Ovary (tissue), 9 donors: Measurements from ENCODE around the gene CDRT4. TPM values are rescaled to one million over a fixed set of nuclear protein-coding genes. Genes with fewer than 3 reads are reported as not detected.

Source experiments
- DNase-seq, 5 donors: peaks; one replicate each; pipeline ENCODE4 v3.0.0-alpha.2; 2019 to 2020
- H3K27ac ChIP-seq, 2 donors: fragments of 200-600 bp; one replicate each; pipeline versions ENCODE4 v1.5.1 to v1.8.0; 2019 to 2022
- H3K27me3 ChIP-seq: fragments of 200-600 bp; one replicate; pipeline ENCODE4 v1.8.0; 2022
- H3K36me3 ChIP-seq: fragments of 200-600 bp; sonication (generic); one replicate; pipeline ENCODE4 v1.5.1; 2019
- H3K4me1 ChIP-seq: one replicate; pipeline ENCODE4 v1.8.1; 2013; ENCODE audit warnings: mild to moderate bottlenecking, moderate library complexity; ENCODE audit not compliant: insufficient read depth
- H3K4me3 ChIP-seq: fragments of 200-600 bp; sonication (generic); one replicate; pipeline ENCODE4 v1.5.1; 2017
- H3K9me3 ChIP-seq, 2 donors: fragments of 200-600 bp in 1 of 2; sonication (generic) in 1 of 2; one replicate each; pipeline versions ENCODE4 v1.5.1 to v1.8.1; 2013 to 2019; ENCODE audit warnings: mild to moderate bottlenecking in 1 of 2, moderate library complexity in 1 of 2
- CTCF ChIP-seq, 3 donors: fragments of 450-650 bp in 2 of 3; fragments of 200-600 bp in 1 of 3; IDR thresholded peaks; one replicate each; pipeline versions ENCODE4 v1.5.1 to v1.8.0; 2016 to 2022; ENCODE audit warnings: antibody characterized with exemption in 3 of 3, mild to moderate bottlenecking in 1 of 3
- EP300 ChIP-seq: sonication (generic); formaldehyde crosslinking; IDR thresholded peaks from one replicate; pipeline ENCODE4 v1.6.1; 2017; ENCODE audit warnings: antibody characterized with exemption
- POLR2A ChIP-seq: fragments of 450-650 bp; IDR thresholded peaks from one replicate; pipeline ENCODE4 v1.6.1; 2017; ENCODE audit warnings: antibody characterized with exemption, mild to moderate bottlenecking, moderate library complexity
- WGBS, 3 donors: extraction: QIAGEN DNeasy Blood & Tissue Kit in 1 of 3; methylation state at CpG; one replicate each; pipeline versions ENCODE4 v1.1.5 to v1.1.7; 2013 to 2017; 5-methylcytosine and 5-hydroxymethylcytosine counted together
- intact Hi-C, 4 donors: fragments of 100-400 bp; cut with DNase I; formaldehyde crosslinking; loops; one replicate each; pipeline versions ENCODE4 v1.11.0 to v1.15.1; 2022 to 2023
- polyA plus RNA-seq, 2 donors: library from polyadenylated mRNA; stranded (reverse); fragments of 200-250 nt in 1 of 2; fragments of 350-450 nt in 1 of 2; fragmentation: Illumina TruSeq in 1 of 2; extraction: RNeasy Lipid Tissue Mini Kit (QIAGEN cat#74804) in 1 of 2; gene quantifications; one replicate each; pipeline ENCODE4 v1.2.3, GENCODE V29; 2013 to 2014
- total RNA-seq, 7 donors: library from RNA; depleted of rRNA in 2 of 7; stranded (reverse); fragments of >200 nt in 2 of 7; fragmentation: NEBNext Ultra II Directional in 3 of 7; extraction: Animal tissue kit (Norgen Biotek cat#: 25700) in 3 of 7; gene quantifications; one replicate each; pipeline versions ENCODE4 v1.1.0 to v1.2.4, GENCODE V29; 2016 to 2023
- donor health status: DM: no; HTN: no; CAD: no; lungs with moderate emphysema.
- donor health status: DM: no; HTN: no; CAD: no.
- donor health status: Bipolar disorder and iron deficiency.
- donor health status: DM: yes; HTN: yes; CAD: no.
- donor health status: DM: no; HTN: no; CAD: no.
- donor health status: DM: yes; HTN: yes; CAD: no.

Gene CDRT4
- total and polyA plus RNA-seq, 9 donors, result 4.1 to 11.7 (median 7.2) TPM

GRCh38 chr17:15454346-15454745 lies 13.1 kb downstream of the CDRT4 start:
- H3K36me3 ChIP-seq, result no peaks in the 10 kb centered on the region
- H3K9me3 ChIP-seq, result no peaks in the 10 kb centered on the region
- no peak overlapping the region for H3K4me3 ChIP-seq
- no peak overlapping the region for H3K27ac ChIP-seq
- TF ChIP-seq POLR2A (no peak), EP300 (no peak), CTCF (IDR thresholded peaks at IDR 0.05) (no peak)
- no peak for DNase-seq
- H3K27me3 ChIP-seq, result no peaks in the 10 kb centered on the region
- intact Hi-C loops, result loop anchor here in 1 of 4 donors (5.0 kb wide), 1 partner anchor 147 kb away; no protein-coding TSS in a partner anchor
- H3K4me1 ChIP-seq, result peaks cover 13% of the 10 kb centered on the region
- WGBS, 3 donors, result 92 to 96% (median 96%) methylated on average over 5 of the region's 5 CpGs

- Histone ChIP-seq H3K4me3 (no peak overlapping the region), H3K9me3 (no peaks in the 10 kb centered on the region), H3K27ac (no peak overlapping the region), H3K4me1 (peaks cover 13% of the 10 kb centered on the region), H3K36me3 (no peaks in the 10 kb centered on the region), H3K27me3 (no peaks in the 10 kb centered on the region)
- whole genome bisulfite sequencing, 3 donors, result 32 to 40% (median 33%) methylated on average over 3 of the region's 3 CpGs
- DNase-seq, result no peak
- intact Hi-C loops, result loop anchor here in 1 of 4 donors (5.0 kb wide), 1 partner anchor 146 kb away; no protein-coding TSS in a partner anchor
- no peak for TF ChIP-seq CTCF (IDR thresholded peaks at IDR 0.05)
- TF ChIP-seq POLR2A, result no peak
- TF ChIP-seq EP300, result no peak
Measured at GRCh38 chr17:15453782-15454181, 13.6 kb downstream of the CDRT4 start.

- TF ChIP-seq POLR2A (no peak), EP300 (no peak), CTCF (IDR thresholded peaks at IDR 0.05) (no peak)
- WGBS, 3 donors, result 16 to 35% (median 20%) methylated on average over 4 of the region's 4 CpGs
- Histone ChIP-seq H3K4me1 (peaks cover 13% of the 10 kb centered on the region), H3K27ac (no peak overlapping the region), H3K4me3 (no peak overlapping the region), H3K36me3 (no peaks in the 10 kb centered on the region), H3K9me3 (no peaks in the 10 kb centered on the region), H3K27me3 (no peaks in the 10 kb centered on the region)
- intact Hi-C loops, result loop anchor here in 1 of 4 donors (5.0 kb wide), 1 partner anchor 146 kb away; no protein-coding TSS in a partner anchor
- DNase-seq, result no peak
Measured at GRCh38 chr17:15453246-15453645, 14.2 kb downstream of the CDRT4 start.

GRCh38 chr17:15452746-15453145 lies 14.7 kb downstream of the CDRT4 start:
- Histone ChIP-seq H3K4me1 (peaks cover 10% of the 10 kb centered on the region), H3K36me3 (no peaks in the 10 kb centered on the region), H3K9me3 (no peaks in the 10 kb centered on the region), H3K27ac (no peak overlapping the region), H3K27me3 (no peaks in the 10 kb centered on the region), H3K4me3 (no peak overlapping the region)
- TF ChIP-seq POLR2A, result no peak
- TF ChIP-seq EP300, result no peak
- TF ChIP-seq CTCF (IDR thresholded peaks at IDR 0.05), result no peak
- DNase-seq, result no peak
- intact Hi-C loops, result loop anchor here in 1 of 4 donors (5.0 kb wide), 1 partner anchor 145 kb away; no protein-coding TSS in a partner anchor
- 4 to 26% (median 16%) methylated on average over 1 of the region's 1 CpG for WGBS, 3 donors
